ENCODE data around the gene NPIPB2. TPM values are rescaled to one million over a fixed set of nuclear protein-coding genes. Genes with fewer than 3 reads are reported as not detected.

Gene NPIPB2
- total RNA-seq, 4 donors from 2014 or later: 5.5 to 11.5 (median 8.2) TPM

GRCh38 chr16:11916524-11917285, 25.1 kb downstream of the NPIPB2 start:
- no peak for TF ChIP-seq CTCF (IDR thresholded peaks at IDR 0.05)
- DNase-seq (ENCODE audit: low spot score): no peak
- ATAC-seq (ENCODE audit: low FRiP score): no peak

GRCh38 chr16:11915644-11916523, 26.0 kb downstream of the NPIPB2 start, which contains the start of gene GSPT1:
Gene GSPT1 (minus strand): TSS chr16:11915956. CDS start chr16:11915720, 236 bp downstream.
- DNase-seq (ENCODE audit: low spot score) (peak; percentile 98), ATAC-seq (ENCODE audit: low FRiP score) (peak; percentile 99)
- TF ChIP-seq CTCF (IDR thresholded peaks at IDR 0.05): peak in 1 of 3 donors; percentile 58

- no peak for TF ChIP-seq CTCF (IDR thresholded peaks at IDR 0.05)
- DNase-seq (ENCODE audit: low spot score) (no peak), ATAC-seq (ENCODE audit: low FRiP score) (peak; percentile 50)
Measured at GRCh38 chr16:11915114-11915643, 26.7 kb downstream of the NPIPB2 start.

GRCh38 chr16:11914210-11915113, 27.4 kb downstream of the NPIPB2 start:
- no peak for TF ChIP-seq CTCF (IDR thresholded peaks at IDR 0.05)
- ATAC-seq (ENCODE audit: low FRiP score) (peak; percentile 4), DNase-seq (ENCODE audit: low spot score) (no peak)

GRCh38 chr16:11913425-11914079, 28.3 kb downstream of the NPIPB2 start:
- ATAC-seq (ENCODE audit: low FRiP score): no peak
- DNase-seq (ENCODE audit: low spot score): no peak
- no peak for TF ChIP-seq CTCF (IDR thresholded peaks at IDR 0.05)
